GM12875 (cell line): ENCODE data around the gene SEMA3A.

Experiments used
- H3K4me3 ChIP-seq: one replicate; pipeline ENCODE4 v1.5.1; 2011; ENCODE audit warnings: low read depth, low read length, control low read depth
- TF ChIP-seq, protein P1 (sequence below): IDR thresholded peaks from 2 replicates; pipeline ENCODE4 v1.5.1; 2011; ENCODE audit warnings: low read depth, mild to moderate bottlenecking, control low read depth, inconsistent platforms, low read length, moderate library complexity, borderline replicate concordance; ENCODE audit not compliant: insufficient read depth

The SEMA3A gene

DNA sequence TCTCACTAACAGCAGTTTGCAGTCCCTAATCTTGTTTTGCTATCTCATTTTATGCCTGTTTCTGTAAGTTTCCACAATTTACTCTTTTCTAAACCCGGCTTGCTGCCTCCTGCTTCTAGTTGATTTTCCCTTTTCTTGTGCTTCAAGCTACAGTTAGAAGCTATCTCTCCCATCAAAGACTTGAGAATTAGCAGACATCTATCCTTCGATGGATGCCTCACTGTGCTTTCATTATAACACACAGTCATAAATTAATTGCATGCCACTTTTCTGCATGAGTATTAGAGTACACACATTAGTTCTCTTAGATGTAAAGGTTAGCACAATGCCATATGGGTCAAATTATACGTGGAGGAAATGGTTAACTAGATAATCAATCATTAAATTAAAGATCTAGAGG, 48.7 kb downstream of the SEMA3A start:
- TF ChIP-seq, protein P1, sequence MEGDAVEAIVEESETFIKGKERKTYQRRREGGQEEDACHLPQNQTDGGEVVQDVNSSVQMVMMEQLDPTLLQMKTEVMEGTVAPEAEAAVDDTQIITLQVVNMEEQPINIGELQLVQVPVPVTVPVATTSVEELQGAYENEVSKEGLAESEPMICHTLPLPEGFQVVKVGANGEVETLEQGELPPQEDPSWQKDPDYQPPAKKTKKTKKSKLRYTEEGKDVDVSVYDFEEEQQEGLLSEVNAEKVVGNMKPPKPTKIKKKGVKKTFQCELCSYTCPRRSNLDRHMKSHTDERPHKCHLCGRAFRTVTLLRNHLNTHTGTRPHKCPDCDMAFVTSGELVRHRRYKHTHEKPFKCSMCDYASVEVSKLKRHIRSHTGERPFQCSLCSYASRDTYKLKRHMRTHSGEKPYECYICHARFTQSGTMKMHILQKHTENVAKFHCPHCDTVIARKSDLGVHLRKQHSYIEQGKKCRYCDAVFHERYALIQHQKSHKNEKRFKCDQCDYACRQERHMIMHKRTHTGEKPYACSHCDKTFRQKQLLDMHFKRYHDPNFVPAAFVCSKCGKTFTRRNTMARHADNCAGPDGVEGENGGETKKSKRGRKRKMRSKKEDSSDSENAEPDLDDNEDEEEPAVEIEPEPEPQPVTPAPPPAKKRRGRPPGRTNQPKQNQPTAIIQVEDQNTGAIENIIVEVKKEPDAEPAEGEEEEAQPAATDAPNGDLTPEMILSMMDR, result no peak
- H3K4me3 ChIP-seq, result no peak overlapping the region

DNA sequence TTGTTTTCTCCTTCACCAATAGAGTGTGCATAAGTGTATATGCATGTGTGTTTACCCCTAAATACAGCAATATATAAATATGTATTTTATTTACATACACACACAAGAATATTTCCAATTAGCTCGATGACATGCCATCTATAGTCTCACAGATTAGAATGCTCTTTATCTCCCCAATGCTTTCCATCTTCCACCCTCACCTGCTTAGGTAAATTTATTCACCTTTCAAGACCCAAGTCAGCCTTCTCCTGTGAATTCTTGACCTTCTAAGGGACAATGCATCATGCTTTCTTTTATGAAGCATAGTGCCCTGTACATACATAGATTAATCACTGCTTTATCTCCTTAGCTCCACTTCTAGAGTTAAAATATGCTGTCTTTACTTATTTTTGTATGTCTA, 49.7 kb downstream of the SEMA3A start:
- H3K4me3 ChIP-seq, result no peak overlapping the region
- TF ChIP-seq, protein P1, result no peak

DNA sequence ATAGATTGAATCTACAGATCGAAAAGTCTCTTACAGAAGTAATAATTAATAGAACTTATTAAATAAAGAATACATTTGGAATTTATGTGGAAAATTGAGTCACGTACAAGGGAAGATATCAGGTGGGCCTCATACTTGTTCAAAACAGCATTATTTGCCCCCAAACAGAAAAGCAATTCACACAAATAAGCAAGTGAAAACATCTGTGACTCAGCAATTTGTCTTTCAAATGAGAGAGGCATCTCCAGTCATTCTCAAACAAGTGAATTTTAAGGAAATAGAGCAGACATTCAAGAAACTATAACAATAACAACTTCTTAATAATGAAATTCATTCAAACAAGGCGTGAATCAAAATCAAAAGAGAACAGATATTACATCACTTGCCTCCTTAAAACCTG, 50.1 kb downstream of the SEMA3A start:
- no peak overlapping the region for H3K4me3 ChIP-seq
- TF ChIP-seq, protein P1, result no peak

DNA sequence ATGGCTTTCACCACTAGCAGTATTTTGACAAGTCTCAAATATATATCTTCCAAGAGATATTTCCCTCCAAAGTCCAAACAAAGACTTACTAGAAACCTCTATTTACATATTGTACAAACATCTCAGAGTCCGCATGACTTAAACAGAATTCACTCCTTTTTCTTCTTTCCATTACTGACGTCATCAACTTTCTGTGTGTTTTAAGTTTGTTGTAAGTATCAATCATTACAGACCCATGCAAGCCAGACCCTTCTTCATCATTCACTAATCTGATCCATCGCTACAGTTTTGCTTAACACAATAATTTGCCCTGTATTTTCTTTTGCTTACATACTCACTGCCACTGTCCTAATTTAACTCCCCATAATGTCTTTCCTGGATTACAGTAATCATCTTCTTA, 51.9 kb downstream of the SEMA3A start:
- no peak overlapping the region for H3K4me3 ChIP-seq
- TF ChIP-seq, protein P1, result no peak

DNA sequence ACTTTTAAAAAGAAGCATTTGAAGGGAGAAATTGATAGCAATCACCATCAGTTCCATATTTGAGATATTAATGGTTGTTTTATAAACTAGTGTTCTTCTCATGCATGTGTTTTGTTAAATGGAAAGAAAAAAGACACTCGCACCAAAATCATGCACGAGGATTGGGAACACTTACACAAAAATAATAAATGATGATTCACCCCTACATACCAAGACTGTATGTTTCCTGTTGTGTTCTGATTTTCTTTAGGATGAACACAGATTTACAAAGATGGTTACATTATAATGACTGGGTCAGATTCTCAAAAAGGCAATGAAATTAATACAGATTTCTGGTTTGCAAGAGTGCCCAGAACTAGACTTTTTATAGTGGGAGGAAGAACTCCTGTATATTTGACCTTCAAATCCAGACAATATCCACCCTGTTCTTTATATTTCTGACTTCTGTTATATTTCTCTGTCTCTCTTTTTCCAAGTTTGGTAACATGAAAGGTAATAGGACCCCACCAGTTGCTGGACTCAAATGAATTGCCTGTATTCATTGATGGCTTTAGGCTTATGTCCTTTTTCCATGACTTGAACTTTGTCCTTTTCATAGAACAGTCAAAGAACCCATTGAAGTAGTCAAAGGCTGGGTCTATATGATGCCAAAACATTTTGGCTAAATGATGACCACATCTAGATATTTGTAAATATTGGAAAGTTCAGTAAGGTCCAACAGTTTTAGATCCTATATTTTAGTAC, 54.4 kb downstream of the SEMA3A start:
- TF ChIP-seq, protein P1, result no peak
- no peak overlapping the region for H3K4me3 ChIP-seq

DNA sequence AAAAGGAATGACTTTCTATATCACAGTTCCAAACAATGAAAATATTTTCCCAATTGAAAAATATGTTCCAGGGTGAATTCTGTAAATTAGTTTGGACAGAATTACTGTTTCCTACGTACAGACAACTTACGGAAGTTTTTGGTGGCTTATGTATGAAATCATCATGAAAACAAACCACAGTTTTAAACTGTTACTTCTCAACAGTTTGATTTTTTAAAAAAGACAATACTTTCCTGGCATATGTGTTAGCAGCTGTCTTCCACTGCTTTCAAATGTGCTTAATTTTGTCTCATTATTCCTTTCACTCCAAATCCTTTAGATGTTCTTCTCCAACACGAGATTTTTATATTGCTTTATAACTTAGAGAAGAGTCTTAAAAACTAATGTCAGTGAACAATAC, 56.2 kb downstream of the SEMA3A start:
- TF ChIP-seq, protein P1, result no peak
- H3K4me3 ChIP-seq, result no peak overlapping the region

DNA sequence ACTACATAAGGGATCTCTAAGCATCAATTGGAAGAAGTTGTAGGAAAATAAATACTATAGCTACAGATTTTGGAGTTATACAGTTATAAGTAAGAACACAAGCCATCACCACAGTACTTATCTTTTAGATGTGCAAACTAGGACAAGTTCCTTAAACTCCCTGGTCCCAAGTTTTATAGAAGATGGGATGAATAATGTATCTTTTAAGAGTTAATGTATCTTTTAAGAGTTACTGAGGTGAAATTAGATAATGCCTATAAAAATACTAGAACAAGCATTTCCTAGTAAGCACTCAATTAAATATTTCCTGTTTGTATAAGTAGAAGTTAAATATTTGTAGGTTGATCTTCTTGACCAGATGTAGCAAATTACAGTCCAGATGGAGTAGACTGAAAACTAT, 56.8 kb downstream of the SEMA3A start:
- TF ChIP-seq, protein P1, result no peak
- H3K4me3 ChIP-seq, result no peak overlapping the region
